GM23248 (cell line): Measurements from ENCODE around the gene NGEF.

Source experiments
- EZH2 ChIP-seq: fragments of 200-600 bp; sonication (generic); IDR thresholded peaks from 2 replicates; pipeline ENCODE4 v1.6.1; 2018; ENCODE audit warnings: antibody characterized with exemption, mild to moderate bottlenecking; ENCODE audit not compliant: insufficient read depth, poor library complexity, severe bottlenecking
- EZH2phosphoT487 ChIP-seq: fragments of 200-600 bp; sonication (generic); IDR thresholded peaks from 2 replicates; pipeline ENCODE4 v1.6.1; 2018; ENCODE audit warnings: antibody characterized with exemption, moderate library complexity, mild to moderate bottlenecking, low read depth; ENCODE audit not compliant: insufficient read depth

GRCh38 chr2:233059797-233060500 lies 46.9 kb upstream of the NGEF start, which contains the start of gene INPP5D:
- TF ChIP-seq EZH2 (no peak), EZH2phosphoT487 (no peak)
